ENCODE measurements around the gene PHF3.

Gene PHF3

GRCh38 chr6:63676412-63677114, 41.0 kb downstream of the PHF3 start:
- no peak overlapping the region for H3K4me3 ChIP-seq (ENCODE audit: low read depth in 1 of 2, low read length in 2 of 2)
- H3K27me3 ChIP-seq (ENCODE audit: low read depth, low read length), result no peaks in the 10 kb centered on the region
- no peak overlapping the region for H3K27ac ChIP-seq (ENCODE audit: low read length)
- H3K4me1 ChIP-seq (ENCODE audit: control insufficient read depth in 1 of 2, insufficient read depth in 2 of 2, low read length in 2 of 2), result peaks cover 6 to 24% of the 10 kb centered on the region in 2 donors
- peaks cover 0 to 4% of the 10 kb centered on the region in 2 donors for H3K36me3 ChIP-seq (ENCODE audit: control insufficient read depth in 1 of 2, insufficient read depth in 2 of 2, low read length in 2 of 2)
- H3K9me3 ChIP-seq (ENCODE audit: control insufficient read depth in 1 of 2, low read length in 2 of 2), result no peaks in the 10 kb centered on the region

- Histone ChIP-seq H3K4me1 (ENCODE audit: control insufficient read depth in 1 of 2, insufficient read depth in 2 of 2, low read length in 2 of 2) (peaks cover 6 to 31% of the 10 kb centered on the region in 2 donors), H3K27me3 (ENCODE audit: low read depth, low read length) (no peaks in the 10 kb centered on the region), H3K27ac (ENCODE audit: low read length) (no peak overlapping the region), H3K9me3 (ENCODE audit: control insufficient read depth in 1 of 2, low read length in 2 of 2) (no peaks in the 10 kb centered on the region), H3K36me3 (ENCODE audit: control insufficient read depth in 1 of 2, insufficient read depth in 2 of 2, low read length in 2 of 2) (peaks cover 0 to 4% of the 10 kb centered on the region in 2 donors), H3K4me3 (ENCODE audit: low read depth in 1 of 2, low read length in 2 of 2) (no peak overlapping the region)
These were observed 41.7 kb downstream of the PHF3 start for GRCh38 chr6:63677282-63677681.

- Histone ChIP-seq H3K27me3 (ENCODE audit: low read depth, low read length) (no peaks in the 10 kb centered on the region), H3K27ac (ENCODE audit: low read length) (no peak overlapping the region), H3K36me3 (ENCODE audit: control insufficient read depth in 1 of 2, insufficient read depth in 2 of 2, low read length in 2 of 2) (peaks cover 8 to 10% of the 10 kb centered on the region in 2 donors), H3K4me3 (ENCODE audit: low read depth in 1 of 2, low read length in 2 of 2) (no peak overlapping the region), H3K4me1 (ENCODE audit: control insufficient read depth in 1 of 2, insufficient read depth in 2 of 2, low read length in 2 of 2) (peaks cover 3 to 11% of the 10 kb centered on the region in 2 donors), H3K9me3 (ENCODE audit: control insufficient read depth in 1 of 2, low read length in 2 of 2) (no peaks in the 10 kb centered on the region)
These were observed 47.5 kb downstream of the PHF3 start for GRCh38 chr6:63683071-63683603.

GRCh38 chr6:63685446-63686379, 50.1 kb downstream of the PHF3 start:
- Histone ChIP-seq H3K36me3 (ENCODE audit: control insufficient read depth in 1 of 2, insufficient read depth in 2 of 2, low read length in 2 of 2) (peaks cover 8 to 10% of the 10 kb centered on the region in 2 donors), H3K27me3 (ENCODE audit: low read depth, low read length) (no peaks in the 10 kb centered on the region), H3K27ac (ENCODE audit: low read length) (no peak overlapping the region), H3K9me3 (ENCODE audit: control insufficient read depth in 1 of 2, low read length in 2 of 2) (no peaks in the 10 kb centered on the region), H3K4me1 (ENCODE audit: control insufficient read depth in 1 of 2, insufficient read depth in 2 of 2, low read length in 2 of 2) (peaks cover 3 to 14% of the 10 kb centered on the region in 2 donors), H3K4me3 (ENCODE audit: low read depth in 1 of 2, low read length in 2 of 2) (no peak overlapping the region)

- no peaks in the 10 kb centered on the region for H3K27me3 ChIP-seq (ENCODE audit: low read depth, low read length)
- no peak overlapping the region for H3K4me3 ChIP-seq (ENCODE audit: low read depth in 1 of 2, low read length in 2 of 2)
- H3K27ac ChIP-seq (ENCODE audit: low read length), result no peak overlapping the region
- no peaks in the 10 kb centered on the region for H3K9me3 ChIP-seq (ENCODE audit: control insufficient read depth in 1 of 2, low read length in 2 of 2)
- peaks cover 0 to 6% of the 10 kb centered on the region in 2 donors for H3K4me1 ChIP-seq (ENCODE audit: control insufficient read depth in 1 of 2, insufficient read depth in 2 of 2, low read length in 2 of 2)
- peaks cover 3 to 5% of the 10 kb centered on the region in 2 donors for H3K36me3 ChIP-seq (ENCODE audit: control insufficient read depth in 1 of 2, insufficient read depth in 2 of 2, low read length in 2 of 2)
These were observed 53.8 kb downstream of the PHF3 start for GRCh38 chr6:63689421-63689820.

- H3K4me1 ChIP-seq (ENCODE audit: control insufficient read depth in 1 of 2, insufficient read depth in 2 of 2, low read length in 2 of 2), result peaks cover 0 to 6% of the 10 kb centered on the region in 2 donors
- no peak overlapping the region for H3K27ac ChIP-seq (ENCODE audit: low read length)
- no peaks in the 10 kb centered on the region for H3K27me3 ChIP-seq (ENCODE audit: low read depth, low read length)
- H3K9me3 ChIP-seq (ENCODE audit: control insufficient read depth in 1 of 2, low read length in 2 of 2), result no peaks in the 10 kb centered on the region
- H3K4me3 ChIP-seq (ENCODE audit: low read depth in 1 of 2, low read length in 2 of 2), result no peak overlapping the region
- no peaks in the 10 kb centered on the region for H3K36me3 ChIP-seq (ENCODE audit: control insufficient read depth in 1 of 2, insufficient read depth in 2 of 2, low read length in 2 of 2)
These were observed 54.6 kb downstream of the PHF3 start for GRCh38 chr6:63690221-63690620.

GRCh38 chr6:63705707-63706106, 70.1 kb downstream of the PHF3 start:
- peaks cover 45 to 50% of the 10 kb centered on the region in 2 donors for H3K36me3 ChIP-seq (ENCODE audit: control insufficient read depth in 1 of 2, insufficient read depth in 2 of 2, low read length in 2 of 2)
- H3K27me3 ChIP-seq (ENCODE audit: low read depth, low read length), result no peaks in the 10 kb centered on the region
- no peak overlapping the region for H3K27ac ChIP-seq (ENCODE audit: low read length)
- no peak overlapping the region for H3K4me3 ChIP-seq (ENCODE audit: low read depth in 1 of 2, low read length in 2 of 2)
- no peaks in the 10 kb centered on the region for H3K4me1 ChIP-seq (ENCODE audit: control insufficient read depth in 1 of 2, insufficient read depth in 2 of 2, low read length in 2 of 2)
- H3K9me3 ChIP-seq (ENCODE audit: control insufficient read depth in 1 of 2, low read length in 2 of 2), result no peaks in the 10 kb centered on the region

- Histone ChIP-seq H3K9me3 (ENCODE audit: control insufficient read depth in 1 of 2, low read length in 2 of 2) (no peaks in the 10 kb centered on the region), H3K4me1 (ENCODE audit: control insufficient read depth in 1 of 2, insufficient read depth in 2 of 2, low read length in 2 of 2) (no peaks in the 10 kb centered on the region), H3K4me3 (ENCODE audit: low read depth in 1 of 2, low read length in 2 of 2) (no peak overlapping the region), H3K27me3 (ENCODE audit: low read depth, low read length) (no peaks in the 10 kb centered on the region), H3K27ac (ENCODE audit: low read length) (no peak overlapping the region), H3K36me3 (ENCODE audit: control insufficient read depth in 1 of 2, insufficient read depth in 2 of 2, low read length in 2 of 2) (peaks cover 51 to 55% of the 10 kb centered on the region in 2 donors)
These were observed 71.0 kb downstream of the PHF3 start for GRCh38 chr6:63706630-63707029.

- no peak overlapping the region for H3K4me3 ChIP-seq (ENCODE audit: low read depth in 1 of 2, low read length in 2 of 2)
- H3K27me3 ChIP-seq (ENCODE audit: low read depth, low read length), result no peaks in the 10 kb centered on the region
- H3K36me3 ChIP-seq (ENCODE audit: control insufficient read depth in 1 of 2, insufficient read depth in 2 of 2, low read length in 2 of 2), result peaks cover 60 to 61% of the 10 kb centered on the region in 2 donors
- no peaks in the 10 kb centered on the region for H3K4me1 ChIP-seq (ENCODE audit: control insufficient read depth in 1 of 2, insufficient read depth in 2 of 2, low read length in 2 of 2)
- H3K9me3 ChIP-seq (ENCODE audit: control insufficient read depth in 1 of 2, low read length in 2 of 2), result no peaks in the 10 kb centered on the region
- no peak overlapping the region for H3K27ac ChIP-seq (ENCODE audit: low read length)
These were observed 73.0 kb downstream of the PHF3 start for GRCh38 chr6:63708631-63709030.

- no peaks in the 10 kb centered on the region for H3K27me3 ChIP-seq (ENCODE audit: low read depth, low read length)
- H3K9me3 ChIP-seq (ENCODE audit: control insufficient read depth in 1 of 2, low read length in 2 of 2), result no peaks in the 10 kb centered on the region
- H3K4me1 ChIP-seq (ENCODE audit: control insufficient read depth in 1 of 2, insufficient read depth in 2 of 2, low read length in 2 of 2), result no peaks in the 10 kb centered on the region
- no peak overlapping the region for H3K4me3 ChIP-seq (ENCODE audit: low read depth in 1 of 2, low read length in 2 of 2)
- no peak overlapping the region for H3K27ac ChIP-seq (ENCODE audit: low read length)
- H3K36me3 ChIP-seq (ENCODE audit: control insufficient read depth in 1 of 2, insufficient read depth in 2 of 2, low read length in 2 of 2), result peaks cover 57 to 58% of the 10 kb centered on the region in 2 donors
These were observed 73.5 kb downstream of the PHF3 start for GRCh38 chr6:63709148-63709547.

GRCh38 chr6:63713332-63713731, 77.7 kb downstream of the PHF3 start:
- Histone ChIP-seq H3K27me3 (ENCODE audit: low read depth, low read length) (no peaks in the 10 kb centered on the region), H3K4me3 (ENCODE audit: low read depth in 1 of 2, low read length in 2 of 2) (no peak overlapping the region), H3K4me1 (ENCODE audit: control insufficient read depth in 1 of 2, insufficient read depth in 2 of 2, low read length in 2 of 2) (no peaks in the 10 kb centered on the region), H3K9me3 (ENCODE audit: control insufficient read depth in 1 of 2, low read length in 2 of 2) (no peaks in the 10 kb centered on the region), H3K27ac (ENCODE audit: low read length) (no peak overlapping the region), H3K36me3 (ENCODE audit: control insufficient read depth in 1 of 2, insufficient read depth in 2 of 2, low read length in 2 of 2) (peaks cover 41 to 45% of the 10 kb centered on the region in 2 donors)

All from muscle layer of duodenum (tissue), 2 donors.